ENCODE data around the gene GFPT1. TPM values are rescaled to one million over a fixed set of nuclear protein-coding genes. Genes with fewer than 3 reads are reported as not detected.

Gene GFPT1
- total and polyA plus RNA-seq, 4 donors = 15.9 to 72.6 (median 30.5) TPM

- H3K4me3 ChIP-seq = no peak overlapping the region
- 98 to 100% methylated on average over 1 of the region's 1 CpG for WGBS, 2 donors
- DNase-seq = no peak
- H3K9ac ChIP-seq (ENCODE audit: insufficient read depth in 1 of 2, low read length in 2 of 2) = no peak overlapping the region
- H3K27me3 ChIP-seq (ENCODE audit: control insufficient read depth in 3 of 3, insufficient read depth in 3 of 3, low read length in 2 of 3) = no peaks in the 10 kb centered on the region
- no peak for TF ChIP-seq CTCF (IDR thresholded peaks at IDR 0.05; ENCODE audit: control extremely low read depth, extremely low read depth)
- H3K9me3 ChIP-seq (ENCODE audit: control insufficient read depth in 4 of 4, insufficient read depth in 3 of 4, low read length in 3 of 4) = no peaks in the 10 kb centered on the region
- no peak overlapping the region for H3K27ac ChIP-seq (ENCODE audit: low read depth in 1 of 2, low read length in 1 of 2)
- H3K4me1 ChIP-seq (ENCODE audit: control insufficient read depth in 5 of 5, insufficient read depth in 5 of 5, low read length in 5 of 5) = no peaks in the 10 kb centered on the region
- peaks cover 25 to 48% (median 29%) of the 10 kb centered on the region in 4 donors for H3K36me3 ChIP-seq (ENCODE audit: control insufficient read depth in 4 of 4, insufficient read depth in 4 of 4, low read length in 4 of 4)
- ATAC-seq (ENCODE audit: insufficient read depth, low FRiP score) = no peak
Measured at GRCh38 chr2:69348781-69349180, 38.2 kb downstream of the GFPT1 start.

- H3K27ac ChIP-seq (ENCODE audit: low read depth in 1 of 2, low read length in 1 of 2) = no peak overlapping the region
- no peak for ATAC-seq (ENCODE audit: insufficient read depth, low FRiP score)
- peaks cover 37 to 59% (median 43%) of the 10 kb centered on the region in 4 donors for H3K36me3 ChIP-seq (ENCODE audit: control insufficient read depth in 4 of 4, insufficient read depth in 4 of 4, low read length in 4 of 4)
- H3K9me3 ChIP-seq (ENCODE audit: control insufficient read depth in 4 of 4, insufficient read depth in 3 of 4, low read length in 3 of 4) = no peaks in the 10 kb centered on the region
- no peaks in the 10 kb centered on the region for H3K27me3 ChIP-seq (ENCODE audit: control insufficient read depth in 3 of 3, insufficient read depth in 3 of 3, low read length in 2 of 3)
- DNase-seq = no peak
- no peak for TF ChIP-seq CTCF (IDR thresholded peaks at IDR 0.05; ENCODE audit: control extremely low read depth, extremely low read depth)
- H3K4me3 ChIP-seq = no peak overlapping the region
- H3K4me1 ChIP-seq (ENCODE audit: control insufficient read depth in 5 of 5, insufficient read depth in 5 of 5, low read length in 5 of 5) = no peaks in the 10 kb centered on the region
- no peak overlapping the region for H3K9ac ChIP-seq (ENCODE audit: insufficient read depth in 1 of 2, low read length in 2 of 2)
Measured at GRCh38 chr2:69345434-69345833, 41.6 kb downstream of the GFPT1 start.

GRCh38 chr2:69344305-69344704 is 42.7 kb downstream of the GFPT1 start:
- Histone ChIP-seq H3K9ac (ENCODE audit: insufficient read depth in 1 of 2, low read length in 2 of 2) (no peak overlapping the region), H3K4me3 (no peak overlapping the region), H3K27ac (ENCODE audit: low read depth in 1 of 2, low read length in 1 of 2) (no peak overlapping the region), H3K27me3 (ENCODE audit: control insufficient read depth in 3 of 3, insufficient read depth in 3 of 3, low read length in 2 of 3) (no peaks in the 10 kb centered on the region), H3K4me1 (ENCODE audit: control insufficient read depth in 5 of 5, insufficient read depth in 5 of 5, low read length in 5 of 5) (no peaks in the 10 kb centered on the region), H3K36me3 (ENCODE audit: control insufficient read depth in 4 of 4, insufficient read depth in 4 of 4, low read length in 4 of 4) (peaks cover 39 to 53% (median 44%) of the 10 kb centered on the region in 4 donors), H3K9me3 (ENCODE audit: control insufficient read depth in 4 of 4, insufficient read depth in 3 of 4, low read length in 3 of 4) (no peaks in the 10 kb centered on the region)
- no peak for DNase-seq
- TF ChIP-seq CTCF (IDR thresholded peaks at IDR 0.05; ENCODE audit: control extremely low read depth, extremely low read depth) = no peak
- ATAC-seq (ENCODE audit: insufficient read depth, low FRiP score) = no peak

- no peaks in the 10 kb centered on the region for H3K4me1 ChIP-seq (ENCODE audit: control insufficient read depth in 5 of 5, insufficient read depth in 5 of 5, low read length in 5 of 5)
- no peak for DNase-seq
- H3K36me3 ChIP-seq (ENCODE audit: control insufficient read depth in 4 of 4, insufficient read depth in 4 of 4, low read length in 4 of 4) = peaks cover 31 to 46% (median 37%) of the 10 kb centered on the region in 4 donors
- peak overlapping the region in 1 of 2 donors; percentile 12 for H3K27ac ChIP-seq (ENCODE audit: low read depth in 1 of 2, low read length in 1 of 2)
- 31 to 37% methylated on average over 3 of the region's 3 CpGs for whole genome bisulfite sequencing, 2 donors
- ATAC-seq (ENCODE audit: insufficient read depth, low FRiP score) = no peak
- no peaks in the 10 kb centered on the region for H3K27me3 ChIP-seq (ENCODE audit: control insufficient read depth in 3 of 3, insufficient read depth in 3 of 3, low read length in 2 of 3)
- no peaks in the 10 kb centered on the region for H3K9me3 ChIP-seq (ENCODE audit: control insufficient read depth in 4 of 4, insufficient read depth in 3 of 4, low read length in 3 of 4)
- no peak overlapping the region for H3K9ac ChIP-seq (ENCODE audit: insufficient read depth in 1 of 2, low read length in 2 of 2)
- no peak for TF ChIP-seq CTCF (IDR thresholded peaks at IDR 0.05; ENCODE audit: control extremely low read depth, extremely low read depth)
- no peak overlapping the region for H3K4me3 ChIP-seq
Measured at GRCh38 chr2:69340101-69340775, 46.8 kb downstream of the GFPT1 start.

Data from lung (tissue), 12 donors.